Small intestine (tissue), 7 donors: Measurements from ENCODE around the gene NDP. TPM values are rescaled to one million over a fixed set of nuclear protein-coding genes. Genes with fewer than 3 reads are reported as not detected.

Experiments
- DNase-seq, 2 donors: peaks; one replicate each; pipeline versions ENCODE4 v3.0.0 to v3.0.0-alpha.2; 2013
- FAIRE-seq: peaks from 2 replicates; lab custom pipeline; 2012; peaks lifted over from hg19 to GRCh38; lab: Jason Lieb, UNC
- H3K27ac ChIP-seq, 3 donors: one replicate each; pipeline ENCODE4 v1.5.1; 2013; ENCODE audit warnings: low read length in 2 of 3, mild to moderate bottlenecking in 2 of 3, control low read depth in 1 of 3, inconsistent platforms in 1 of 3, low read depth in 1 of 3, moderate library complexity in 1 of 3
- H3K27me3 ChIP-seq, 3 donors: one replicate each; pipeline ENCODE4 v1.6.1; 2013; ENCODE audit warnings: low read length in 3 of 3, inconsistent platforms in 1 of 3; ENCODE audit not compliant: control insufficient read depth in 3 of 3, insufficient read depth in 3 of 3
- H3K36me3 ChIP-seq, 3 donors: one replicate each; pipeline ENCODE4 v1.6.1; 2013; ENCODE audit warnings: low read length in 3 of 3, inconsistent platforms in 1 of 3, low read depth in 1 of 3, mild to moderate bottlenecking in 1 of 3, moderate library complexity in 1 of 3; ENCODE audit not compliant: control insufficient read depth in 3 of 3, insufficient read depth in 2 of 3
- H3K4me1 ChIP-seq, 3 donors: one replicate each; pipeline ENCODE4 v1.6.1; 2013; ENCODE audit warnings: low read length in 2 of 3, inconsistent platforms in 1 of 3, low read depth in 1 of 3, mild to moderate bottlenecking in 1 of 3, moderate library complexity in 1 of 3; ENCODE audit not compliant: control insufficient read depth in 3 of 3, insufficient read depth in 2 of 3
- H3K4me3 ChIP-seq, 3 donors: one replicate each; pipeline ENCODE4 v1.5.1; 2013; ENCODE audit warnings: low read length in 3 of 3, control low read depth in 1 of 3, inconsistent platforms in 1 of 3, low read depth in 1 of 3, mild to moderate bottlenecking in 1 of 3, moderate library complexity in 1 of 3
- H3K9me3 ChIP-seq, 2 donors: one replicate each; pipeline ENCODE4 v1.6.1; 2013; ENCODE audit warnings: low read depth in 1 of 2, low read length in 1 of 2; ENCODE audit not compliant: control insufficient read depth in 2 of 2, insufficient read depth in 1 of 2
- WGBS, 3 donors: extraction: QIAGEN DNeasy Blood & Tissue Kit; methylation state at CpG; one replicate each; pipeline ENCODE4 v1.1.7; 2013; 5-methylcytosine and 5-hydroxymethylcytosine counted together
- polyA plus RNA-seq, 4 donors: library from polyadenylated mRNA; stranded (reverse) in 3 of 4; unstranded in 1 of 4; fragments of 200-250 nt in 3 of 4; fragments of 120-200 nt in 1 of 4; gene quantifications; one replicate each; pipeline versions ENCODE4 v1.2.1 to v1.2.3, GENCODE V29; 2013
- donor health status: healthy with polysubstance abuse.
- donor health status: control.
- donor health status: control.
- donor health status: Bipolar disorder and iron deficiency.
- donor health status: healthy.

Gene NDP
- polyA plus RNA-seq, 4 donors: 0.16 to 0.22 TPM; not detected in 2

DNA sequence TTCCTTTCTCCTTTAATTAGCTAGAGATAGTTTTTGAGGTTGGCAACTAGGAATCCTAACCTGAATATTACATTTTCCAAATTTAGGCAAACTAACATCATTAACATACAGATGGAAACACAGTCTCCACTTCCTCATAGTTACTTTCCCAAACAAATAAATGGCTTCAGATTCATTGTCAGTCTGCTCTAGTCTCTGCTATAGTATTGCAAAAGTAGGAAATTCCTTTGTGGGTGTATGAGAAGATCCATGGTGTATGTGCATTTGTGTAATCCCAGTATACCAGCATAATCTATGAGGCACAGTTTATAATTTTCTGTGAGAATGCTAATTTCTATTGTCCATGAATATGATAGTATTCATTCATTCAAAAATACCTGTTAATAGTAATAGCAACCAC is 3.0 kb upstream of the NDP start:
- H3K36me3 ChIP-seq: no peaks in the 10 kb centered on the region
- no peaks in the 10 kb centered on the region for H3K9me3 ChIP-seq
- FAIRE-seq (no peak), DNase-seq (no peak)
- peaks cover 0 to 4% (median 0%) of the 10 kb centered on the region in 3 donors for H3K4me1 ChIP-seq
- no peak overlapping the region for H3K4me3 ChIP-seq
- no peak overlapping the region for H3K27ac ChIP-seq
- H3K27me3 ChIP-seq: peaks cover 0 to 5% (median 0%) of the 10 kb centered on the region in 3 donors

DNA sequence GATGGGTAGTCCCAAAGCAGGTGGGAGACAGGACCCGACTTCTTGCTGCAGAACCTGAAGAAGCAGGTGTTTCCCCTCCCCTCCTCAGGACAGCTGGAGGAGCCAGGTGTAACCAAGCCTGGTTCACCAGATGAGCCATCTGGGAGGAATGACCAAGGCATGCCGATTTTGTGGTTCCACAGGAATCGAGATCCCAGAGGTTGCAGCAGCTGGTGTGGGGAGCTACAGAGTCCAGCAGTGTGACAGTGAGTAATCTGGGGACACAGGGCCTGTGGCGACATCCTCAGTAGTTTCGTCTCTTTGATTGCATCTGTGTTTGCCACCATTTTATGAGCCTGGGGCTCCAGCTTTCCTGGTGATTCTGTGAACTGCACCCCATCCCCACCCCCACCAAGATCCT is 2.6 kb upstream of the NDP start:
- Histone ChIP-seq H3K4me1 (peaks cover 0 to 4% (median 0%) of the 10 kb centered on the region in 3 donors), H3K4me3 (no peak overlapping the region), H3K36me3 (no peaks in the 10 kb centered on the region), H3K27me3 (peaks cover 0 to 5% (median 0%) of the 10 kb centered on the region in 3 donors), H3K9me3 (no peaks in the 10 kb centered on the region), H3K27ac (no peak overlapping the region)
- FAIRE-seq: no peak
- WGBS, 3 donors: 66 to 91% (median 79%) methylated on average over 5 of the region's 5 CpGs
- no peak for DNase-seq

DNA sequence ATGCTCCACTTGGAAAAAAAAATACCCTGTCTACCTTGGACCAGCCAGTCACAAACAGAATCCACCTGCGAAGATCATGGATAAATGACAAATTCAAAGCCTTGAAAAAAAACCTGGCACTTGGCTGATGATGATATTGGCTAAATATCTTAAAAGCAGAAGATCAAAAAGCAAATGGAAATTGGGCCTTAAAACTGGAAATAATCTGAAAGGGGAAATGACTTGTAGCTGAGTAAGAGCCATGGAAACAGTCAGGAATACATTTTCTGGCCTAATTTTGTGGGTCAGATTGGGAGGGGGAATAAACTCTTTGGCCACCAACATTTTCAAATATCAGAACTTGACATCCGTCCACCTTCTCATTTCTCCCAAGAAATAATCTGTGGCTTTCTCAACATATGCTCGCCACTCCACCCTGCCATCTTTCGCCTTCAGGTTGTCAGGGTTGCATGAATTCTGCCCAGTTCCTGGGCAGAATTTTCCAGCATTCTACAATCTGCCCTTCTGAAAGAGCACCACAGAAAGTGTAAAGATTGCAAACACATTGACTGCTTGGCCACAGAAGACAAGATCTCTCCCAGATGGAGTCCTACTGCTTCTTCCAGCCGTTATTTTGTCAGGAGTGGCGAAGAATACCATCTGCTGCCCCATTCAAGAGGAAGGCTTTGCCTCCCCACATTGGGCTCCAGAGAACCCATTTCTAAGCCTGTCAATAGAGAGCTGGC is 1.7 kb upstream of the NDP start:
- WGBS, 3 donors: 89 to 97% (median 90%) methylated on average over 6 of the region's 6 CpGs
- Histone ChIP-seq H3K27me3 (peaks cover 0 to 5% (median 0%) of the 10 kb centered on the region in 3 donors), H3K36me3 (no peaks in the 10 kb centered on the region), H3K4me3 (no peak overlapping the region), H3K9me3 (no peaks in the 10 kb centered on the region), H3K4me1 (peaks cover 0 to 4% (median 0%) of the 10 kb centered on the region in 3 donors), H3K27ac (no peak overlapping the region)
- DNase-seq (no peak), FAIRE-seq (no peak)

DNA sequence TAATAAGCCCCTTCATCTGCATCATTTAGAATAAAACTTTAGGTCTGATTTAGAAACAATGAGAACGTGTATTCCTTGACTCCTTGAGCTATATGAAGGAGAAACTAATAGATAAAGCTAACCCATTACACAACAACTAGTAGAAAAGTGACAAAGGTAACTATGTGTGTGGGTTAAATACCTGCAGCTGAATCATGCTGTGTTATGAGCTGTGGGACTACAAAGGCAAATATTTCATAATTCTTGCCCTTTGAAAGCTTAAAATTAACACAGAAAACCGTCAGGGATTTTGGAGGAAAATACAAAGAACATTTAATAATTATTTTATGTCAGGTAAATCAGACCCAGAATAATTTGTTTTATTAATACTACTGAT is 898 bp upstream of the NDP start:
- Histone ChIP-seq H3K36me3 (no peaks in the 10 kb centered on the region), H3K4me1 (peaks cover 0 to 4% (median 0%) of the 10 kb centered on the region in 3 donors), H3K27me3 (peaks cover 0 to 5% (median 0%) of the 10 kb centered on the region in 3 donors), H3K9me3 (no peaks in the 10 kb centered on the region), H3K27ac (no peak overlapping the region), H3K4me3 (no peak overlapping the region)
- no peak for FAIRE-seq
- 16 to 60% (median 35%) methylated on average over 2 of the region's 2 CpGs for WGBS, 3 donors
- peak in 1 of 2 donors; percentile 30 for DNase-seq

DNA sequence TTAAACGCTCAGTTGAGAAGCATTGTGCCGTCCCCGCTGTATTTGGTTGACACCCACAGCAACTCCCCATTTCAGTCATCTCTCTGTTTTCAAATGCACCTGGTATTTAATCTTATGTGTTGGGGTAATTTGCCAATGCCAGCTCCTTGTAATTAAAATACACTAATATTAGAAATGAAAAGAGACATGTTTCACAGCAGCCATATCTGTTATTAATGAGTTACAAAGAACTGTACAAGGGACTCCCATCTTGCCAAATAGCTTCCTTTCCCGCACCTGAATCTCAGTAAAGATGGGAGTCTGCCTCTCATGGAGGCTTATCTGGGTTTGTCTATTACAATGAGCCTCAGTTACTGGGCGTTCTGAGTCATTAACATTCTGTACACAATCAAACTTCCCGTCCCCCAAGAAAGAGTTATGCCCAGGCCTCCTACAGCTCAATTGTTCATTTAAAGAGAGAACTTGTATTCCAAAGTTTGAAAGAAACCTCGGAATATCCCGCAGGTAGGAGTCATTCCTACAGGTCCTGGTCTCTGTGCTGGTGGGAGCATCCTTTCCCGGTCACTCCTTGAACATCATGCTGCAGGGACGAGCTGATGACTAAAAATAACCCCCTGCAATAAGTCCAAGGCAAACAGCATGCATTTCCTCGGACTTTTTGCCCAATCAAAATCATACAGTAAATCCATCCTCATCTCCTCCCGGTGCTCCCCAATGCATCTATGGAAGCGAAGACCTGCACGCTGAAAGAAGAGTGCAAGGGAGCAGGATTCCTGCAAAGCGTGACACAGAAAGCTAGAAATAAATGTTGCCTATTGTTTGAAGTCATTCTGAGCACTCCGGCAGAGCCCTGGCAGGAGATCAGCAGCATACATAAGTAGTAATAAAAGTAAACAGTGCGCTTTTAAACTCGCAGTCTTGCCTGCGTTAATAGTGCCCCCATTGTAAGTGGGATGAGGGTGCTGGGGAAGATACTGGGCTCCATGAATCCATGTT is 926 bp downstream of the NDP start:
- H3K27me3 ChIP-seq: peaks cover 0 to 5% (median 0%) of the 10 kb centered on the region in 3 donors
- peak in 1 of 2 donors; percentile 7 for DNase-seq
- FAIRE-seq: no peak
- H3K4me1 ChIP-seq: peaks cover 0 to 4% (median 0%) of the 10 kb centered on the region in 3 donors
- no peaks in the 10 kb centered on the region for H3K36me3 ChIP-seq
- H3K27ac ChIP-seq: no peak overlapping the region
- H3K9me3 ChIP-seq: no peaks in the 10 kb centered on the region
- H3K4me3 ChIP-seq: no peak overlapping the region
- WGBS, 3 donors: 35 to 46% (median 40%) methylated on average over 19 of the region's 19 CpGs

DNA sequence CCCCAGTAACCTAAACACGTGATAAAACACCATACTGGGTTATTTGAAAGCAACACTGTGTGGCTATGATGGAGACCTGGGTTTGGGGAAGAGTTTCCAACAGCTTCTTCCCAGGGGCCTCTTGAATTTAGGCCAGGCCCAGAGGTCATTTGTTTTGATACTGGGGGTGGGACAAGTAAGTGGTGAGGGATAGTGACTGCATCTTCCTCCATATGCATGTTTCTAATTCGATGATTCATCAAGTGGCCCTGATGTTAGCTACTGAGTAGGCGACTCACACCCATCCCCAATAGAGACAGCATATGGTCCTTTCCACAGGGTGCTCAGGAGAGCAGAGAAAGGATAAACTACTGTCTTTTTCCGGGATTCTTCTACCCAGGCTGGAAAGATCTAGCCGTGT is 2.7 kb downstream of the NDP start:
- DNase-seq (no peak), FAIRE-seq (no peak)
- WGBS, 3 donors: 67 to 89% (median 83%) methylated on average over 5 of the region's 5 CpGs
- Histone ChIP-seq H3K27ac (no peak overlapping the region), H3K9me3 (no peaks in the 10 kb centered on the region), H3K27me3 (peaks cover 0 to 5% (median 0%) of the 10 kb centered on the region in 3 donors), H3K4me1 (peaks cover 0 to 4% (median 0%) of the 10 kb centered on the region in 3 donors), H3K4me3 (no peak overlapping the region), H3K36me3 (no peaks in the 10 kb centered on the region)

DNA sequence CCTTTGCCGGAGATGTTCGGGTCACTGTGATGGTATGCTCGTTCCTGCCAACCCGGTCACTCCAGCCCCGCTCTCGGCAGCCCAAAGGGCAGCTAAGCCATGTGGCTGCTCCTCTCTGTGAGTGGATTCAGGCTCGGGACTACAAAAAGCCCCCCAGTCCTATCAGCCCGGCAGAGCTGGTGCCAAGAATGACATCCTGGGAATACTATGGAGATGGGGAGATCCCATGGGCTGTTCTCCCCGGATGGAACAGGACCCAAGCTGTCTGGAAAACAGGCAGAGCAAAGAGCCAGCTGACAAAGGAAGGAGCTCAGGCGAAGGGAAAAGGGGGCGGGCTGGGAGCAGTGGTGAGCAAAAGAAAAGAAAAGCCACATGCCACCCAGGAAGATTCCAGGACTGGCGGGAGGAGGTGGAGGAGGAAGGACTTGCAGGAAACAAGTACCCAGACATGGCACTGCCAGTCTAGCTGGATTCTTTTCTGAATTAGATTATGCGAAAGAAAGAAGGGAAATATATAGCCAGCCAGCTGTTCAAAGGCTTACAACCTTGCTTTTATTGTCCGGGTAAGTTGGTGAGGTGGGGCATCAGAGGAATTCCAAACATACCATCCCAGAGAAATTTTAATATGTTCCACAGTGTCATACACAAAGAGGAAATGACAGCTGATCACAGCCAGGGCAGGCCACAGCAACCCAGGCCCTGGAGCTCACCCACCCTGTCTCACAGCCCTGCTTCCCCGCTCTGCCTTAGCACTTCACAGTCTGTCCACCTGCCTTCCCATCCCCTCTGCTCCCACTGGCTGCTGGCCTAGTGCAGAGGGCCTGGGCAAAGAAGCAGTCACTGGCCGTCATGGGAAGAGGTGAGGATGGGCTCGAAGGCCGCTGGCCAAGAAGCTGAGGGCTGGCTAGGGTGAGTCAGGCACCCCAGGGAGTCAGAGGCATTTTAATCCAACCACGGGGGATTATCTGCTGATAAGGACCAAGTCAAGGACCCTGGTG is 3.4 kb downstream of the NDP start:
- FAIRE-seq: no peak
- no peak for DNase-seq
- WGBS, 3 donors: 70 to 85% (median 81%) methylated on average over 19 of the region's 19 CpGs

More for the DNA sequence above, 3.4 kb downstream of the NDP start:
- Histone ChIP-seq H3K4me3 (no peak overlapping the region), H3K36me3 (no peaks in the 10 kb centered on the region), H3K9me3 (no peaks in the 10 kb centered on the region), H3K27ac (no peak overlapping the region), H3K4me1 (peaks cover 0 to 4% (median 0%) of the 10 kb centered on the region in 3 donors), H3K27me3 (peaks cover 0 to 5% (median 0%) of the 10 kb centered on the region in 3 donors)
